Ovary (tissue), 3 donors: ENCODE results near the gene SMURF1.

Source experiments
- CTCF ChIP-seq, 3 donors: fragments of 450-650 bp in 2 of 3; fragments of 200-600 bp in 1 of 3; IDR thresholded peaks; one replicate each; pipeline versions ENCODE4 v1.5.1 to v1.8.0; 2016 to 2022; ENCODE audit warnings: antibody characterized with exemption in 3 of 3, mild to moderate bottlenecking in 1 of 3
- POLR2A ChIP-seq: fragments of 450-650 bp; IDR thresholded peaks from one replicate; pipeline ENCODE4 v1.6.1; 2017; ENCODE audit warnings: antibody characterized with exemption, mild to moderate bottlenecking, moderate library complexity
- donor health status: DM: no; HTN: no; CAD: no.

GRCh38 chr7:99041526-99041925 is 102.4 kb downstream of the SMURF1 start:
- no peak for TF ChIP-seq CTCF (IDR thresholded peaks at IDR 0.05)
- no peak for TF ChIP-seq POLR2A
